RPMI7951 (cell line): ENCODE results near the gene AMBP. TPM values are rescaled to one million over a fixed set of nuclear protein-coding genes. Genes with fewer than 3 reads are reported as not detected.

Experiments
- DNase-seq: peaks from one replicate; pipeline ENCODE4 v3.0.0-alpha.2; 2012; ENCODE audit warnings: low read depth
- total RNA-seq: library from RNA; depleted of rRNA; stranded (reverse); fragments of >200 nt; shearing (Covaris generic); gene quantifications from 2 replicates; pipeline ENCODE4 v1.2.3, GENCODE V29; 2014; rRNA removed

AMBP gene
- 0.48 and 4.6 TPM in 2 replicates for total RNA-seq

DNA sequence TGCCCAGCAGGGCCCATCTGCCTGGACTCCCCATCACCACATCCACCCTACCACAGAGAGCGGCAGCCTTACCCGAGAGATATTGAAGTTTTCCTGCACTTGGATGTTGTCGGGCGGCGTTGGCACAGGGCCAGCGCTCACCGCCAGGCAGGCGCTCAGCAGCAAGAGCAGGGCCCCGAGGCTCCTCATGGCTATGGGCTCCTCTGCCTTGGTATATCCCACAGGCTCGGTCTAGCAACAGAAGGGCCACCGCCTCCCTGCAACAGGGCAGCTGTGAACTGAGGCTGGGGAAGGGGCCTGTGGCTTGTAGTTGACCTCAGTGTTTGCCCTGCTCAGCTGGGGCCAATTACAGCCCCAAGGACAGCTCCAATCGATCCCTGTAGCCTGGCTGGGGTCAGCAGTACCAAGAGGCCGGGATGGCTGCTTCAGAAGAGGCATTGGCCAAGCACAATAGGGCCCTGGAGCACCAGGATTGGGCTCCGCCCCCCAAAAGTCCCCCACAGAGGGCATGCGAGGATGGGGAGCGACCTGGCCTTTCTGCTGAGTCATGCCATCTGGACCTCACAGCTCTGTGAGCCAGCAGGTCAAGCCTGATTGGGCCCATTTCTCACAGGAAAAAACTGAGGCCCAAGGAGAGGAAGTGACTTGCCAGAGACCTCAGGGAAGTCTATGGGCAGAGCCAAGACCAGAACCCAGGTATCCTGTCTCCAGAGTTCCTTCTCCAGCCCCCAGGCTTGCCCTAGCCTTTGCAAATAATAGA lies at the start of gene AMBP:
TSS of gene AMBP (minus strand) at position 280 of the 760 bp plus-strand sequence. CDS start at position 189, 91 bp downstream.
- peak; percentile 39 for DNase-seq

- no peak for DNase-seq
These were observed 48.4 kb upstream of the AMBP start for GRCh38 chr9:114126247-114127060.

DNA sequence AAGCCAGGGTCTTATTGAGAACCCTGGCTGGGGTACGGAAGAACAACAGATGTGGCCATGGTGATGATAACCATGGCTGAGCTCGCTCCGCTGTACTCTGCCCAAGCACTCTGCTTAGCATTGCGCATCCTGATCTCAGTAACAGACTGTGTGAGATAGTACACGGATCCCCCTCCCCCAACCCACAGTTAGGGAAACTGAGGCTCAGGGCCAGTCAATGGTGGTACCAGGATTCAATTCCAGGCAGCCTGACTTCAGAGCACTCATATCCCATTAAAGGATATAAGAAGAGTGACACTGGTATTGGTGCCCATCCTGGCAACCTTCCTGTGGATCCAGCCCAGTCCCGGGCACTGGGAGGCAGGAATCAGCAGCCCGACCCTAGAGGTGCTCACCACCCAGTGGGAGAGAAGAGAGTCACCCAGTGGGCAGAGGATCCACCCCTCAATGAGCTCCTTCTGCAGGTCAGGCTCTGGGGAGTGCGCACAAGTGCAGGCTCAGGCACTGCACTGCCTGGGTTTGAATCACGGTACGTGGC lies 47.4 kb upstream of the AMBP start:
- DNase-seq = no peak

- no peak for DNase-seq
These were observed 46.8 kb upstream of the AMBP start for GRCh38 chr9:114124666-114125475.

- no peak for DNase-seq
These were observed 46.0 kb upstream of the AMBP start for GRCh38 chr9:114124138-114124537.

DNA sequence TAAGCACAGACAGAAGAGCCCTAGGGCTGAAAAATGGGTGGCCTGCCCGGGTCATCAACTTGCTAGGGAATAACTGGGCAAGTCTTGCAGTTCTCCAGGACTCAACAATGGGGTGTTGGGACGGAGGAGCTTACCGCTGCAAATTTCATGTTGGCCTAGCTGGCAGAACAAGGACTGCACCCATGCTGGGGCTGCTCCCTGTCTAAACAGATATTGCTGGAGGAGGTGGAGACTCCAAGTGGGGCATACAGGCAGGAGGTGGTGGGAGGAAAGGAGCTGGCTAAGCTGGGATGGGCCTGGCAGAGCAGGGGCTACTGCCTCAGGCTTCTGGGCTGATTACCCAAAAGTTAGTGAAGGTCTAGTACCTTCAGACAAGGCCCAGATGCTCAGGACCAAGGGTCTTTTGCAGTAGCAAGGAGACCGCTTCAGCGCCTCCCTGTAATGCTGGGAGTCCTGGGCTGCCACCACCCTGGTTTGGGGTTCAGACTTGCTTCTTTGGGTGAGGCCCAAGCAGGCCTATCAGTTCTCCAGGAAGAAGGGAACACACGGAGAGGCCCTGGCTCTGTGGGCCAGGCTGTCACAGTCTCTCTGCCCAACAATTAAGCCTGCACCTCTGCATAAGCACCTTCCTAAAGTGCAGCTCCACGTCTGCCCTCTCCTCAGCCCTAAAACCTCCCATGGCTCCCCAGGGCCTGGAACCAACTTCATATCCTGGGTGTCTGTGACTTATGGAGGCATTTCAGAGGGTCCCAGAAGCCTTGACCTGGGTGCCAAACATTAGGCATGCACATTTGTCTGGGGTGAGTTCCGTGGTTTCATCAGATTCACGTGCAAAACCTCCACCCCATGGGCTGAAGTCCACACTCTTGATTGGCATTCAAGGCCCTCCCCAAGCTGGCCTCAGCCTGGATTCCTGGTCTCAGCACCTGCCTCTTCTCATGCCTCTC lies 45.2 kb upstream of the AMBP start:
- DNase-seq = no peak

DNA sequence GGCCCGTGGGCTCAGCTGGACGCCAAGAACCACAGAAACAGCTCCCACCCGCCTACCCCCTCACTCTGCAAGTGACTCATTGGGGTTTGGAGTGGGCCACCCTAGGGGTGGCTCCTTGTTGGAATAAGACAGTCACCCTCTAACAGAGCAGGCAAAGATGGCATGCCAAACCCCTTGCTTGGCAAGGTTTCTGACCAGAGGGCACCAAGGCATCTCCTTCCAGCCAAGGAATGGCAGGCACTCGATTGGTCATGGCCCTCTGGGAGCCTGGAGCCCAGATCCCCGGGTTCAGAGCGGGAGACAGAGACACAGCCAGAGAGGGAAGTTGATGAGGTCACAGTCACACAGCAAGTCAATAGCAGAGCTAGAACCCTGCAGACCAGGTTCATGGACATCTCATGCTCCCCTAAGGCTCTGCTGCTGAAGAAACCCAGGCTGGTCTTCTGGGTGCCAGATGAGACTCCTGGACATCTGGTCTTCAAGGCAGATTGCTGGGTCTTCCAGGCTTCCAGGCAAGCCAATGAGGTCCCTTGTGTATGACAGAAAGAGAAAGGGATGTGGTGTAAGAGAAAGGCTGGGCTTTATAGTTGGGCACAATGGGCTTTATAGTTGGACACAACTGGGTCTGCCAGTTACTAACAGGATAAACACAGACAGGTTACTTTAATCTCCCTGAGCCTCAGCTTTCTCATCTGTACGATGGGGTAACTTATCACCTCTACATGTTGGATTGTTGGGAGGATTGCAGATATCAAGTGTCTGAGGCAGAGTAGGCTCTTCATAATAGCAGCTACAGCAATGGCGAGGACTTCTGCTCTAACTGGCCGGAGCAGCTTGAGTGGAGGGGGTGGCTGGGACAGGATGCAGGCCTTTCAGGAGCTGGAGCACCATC lies 44.3 kb upstream of the AMBP start:
- DNase-seq = peak; percentile 10

- no peak for DNase-seq
These were observed 43.4 kb upstream of the AMBP start for GRCh38 chr9:114121227-114122135.

- no peak for DNase-seq
These were observed 42.3 kb upstream of the AMBP start for GRCh38 chr9:114120192-114121014.

DNA sequence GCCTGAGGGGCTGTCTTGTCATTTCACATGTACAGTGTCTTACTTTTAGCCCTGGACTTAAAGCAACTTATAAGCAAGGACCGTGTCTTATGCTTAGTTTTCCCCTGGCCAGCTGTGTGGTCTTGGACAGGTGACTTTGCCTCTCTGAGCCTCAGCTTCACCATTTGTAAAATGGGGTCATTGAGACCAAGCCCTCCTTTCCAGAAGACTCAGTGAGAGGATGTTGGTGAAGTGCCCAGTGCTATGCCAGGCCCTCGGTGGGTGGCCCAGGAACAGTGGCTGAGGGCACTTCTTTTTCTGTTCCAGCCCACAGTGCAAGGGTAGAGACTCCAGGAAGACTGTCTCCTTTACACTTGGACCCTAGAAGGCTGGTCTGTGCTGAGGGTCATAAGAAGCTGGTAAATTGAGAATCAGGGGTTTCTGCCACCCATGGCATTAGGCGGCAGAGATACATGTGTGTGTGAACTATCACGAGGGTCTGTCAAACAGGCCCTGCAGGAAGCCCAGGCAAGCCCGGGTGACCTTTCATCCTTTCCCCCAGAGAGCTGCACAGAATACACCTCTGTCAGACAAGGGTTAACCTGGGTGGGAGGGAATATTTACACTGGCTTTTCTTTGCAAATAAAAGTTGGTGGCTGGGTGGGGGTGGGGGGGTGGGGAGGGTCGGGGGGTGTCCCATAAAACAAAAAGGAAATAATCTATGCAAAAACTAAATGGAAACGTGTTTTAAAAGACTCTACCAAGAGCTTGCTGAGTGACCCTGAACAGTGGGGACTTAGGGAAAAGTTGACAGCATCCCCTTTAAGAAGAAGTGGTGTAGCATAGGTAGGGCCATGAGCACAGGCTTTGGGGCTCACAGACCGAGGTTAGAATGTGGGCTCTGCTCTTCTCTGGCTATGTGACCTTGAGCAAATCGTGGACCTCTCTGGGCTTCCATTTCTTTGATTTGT lies 41.4 kb upstream of the AMBP start:
- DNase-seq = no peak

- DNase-seq = peak; percentile 14
These were observed 40.1 kb upstream of the AMBP start for GRCh38 chr9:114117996-114118830.

GRCh38 chr9:114117614-114117995 lies 39.5 kb upstream of the AMBP start:
- no peak for DNase-seq

DNA sequence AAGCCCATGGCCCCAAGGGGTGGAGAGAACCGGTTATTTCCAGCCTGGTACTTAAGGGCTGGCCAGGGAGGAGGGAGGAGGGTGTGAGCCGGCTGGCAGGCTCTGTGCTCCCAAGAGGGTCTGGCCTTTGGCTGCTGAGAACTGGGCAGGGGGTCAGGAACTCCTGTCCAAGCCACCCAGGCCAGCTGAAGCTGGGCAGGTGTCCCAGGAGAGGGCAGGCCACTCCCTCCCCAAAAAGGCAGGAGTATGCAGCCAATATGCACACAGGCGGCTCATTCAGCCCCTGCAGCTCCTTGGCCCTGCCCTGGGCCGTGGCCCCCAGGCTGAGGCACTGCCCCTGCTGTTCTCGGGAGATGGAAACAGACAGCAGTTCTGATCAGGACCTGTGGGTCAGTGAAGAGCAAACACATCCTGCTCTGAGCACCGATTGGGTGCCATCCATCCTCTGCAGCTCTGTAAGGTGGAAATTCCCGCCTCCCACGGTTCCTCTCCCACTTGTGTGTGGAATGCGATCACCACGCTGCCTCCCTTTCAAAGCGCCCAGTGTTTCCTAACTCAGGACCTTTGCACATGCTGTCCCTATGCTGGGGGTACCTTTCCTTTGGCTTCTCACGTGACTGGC lies 38.1 kb upstream of the AMBP start:
- DNase-seq = no peak

DNA sequence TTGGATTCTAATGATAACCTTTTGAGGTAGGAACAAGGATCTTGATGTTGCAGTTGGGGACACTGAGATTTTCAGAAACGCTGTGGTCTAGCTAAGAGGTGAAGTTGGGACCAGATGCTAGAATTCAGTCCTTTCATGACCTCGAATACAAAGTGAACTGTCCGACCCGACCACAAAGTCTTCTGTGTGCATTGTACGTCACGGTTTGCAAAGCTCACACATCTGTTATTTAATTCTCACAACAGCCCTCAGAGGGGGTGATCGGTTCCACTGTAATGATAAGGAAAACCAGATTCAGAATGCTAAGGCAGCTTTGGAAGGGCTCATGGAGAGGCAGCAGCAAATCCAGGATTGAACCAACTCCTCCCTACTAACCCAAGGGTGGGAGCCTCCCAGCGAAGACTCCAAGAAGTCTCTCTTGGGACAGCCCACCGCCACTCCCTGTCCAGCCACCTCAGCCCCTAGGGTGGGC lies 37.6 kb upstream of the AMBP start:
- no peak for DNase-seq

DNA sequence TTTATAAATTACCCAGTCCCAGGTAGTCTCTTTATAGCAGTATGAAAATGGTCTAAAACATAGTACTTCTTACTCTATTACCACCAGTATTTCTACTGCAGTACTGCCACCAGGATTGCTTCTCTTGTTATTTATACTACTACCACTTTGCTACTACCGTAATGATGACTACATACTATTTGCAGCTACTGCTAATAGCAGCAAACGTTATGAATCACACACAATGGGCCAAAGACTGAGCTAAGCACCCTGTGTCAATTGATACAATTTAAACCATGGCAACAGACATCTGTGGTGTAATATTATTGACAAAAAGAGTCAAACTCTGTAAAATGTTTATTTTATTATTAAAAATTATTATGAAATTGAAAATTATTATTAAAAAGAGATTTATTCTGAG lies 36.3 kb upstream of the AMBP start:
- DNase-seq = no peak
